H1 (cell line): ENCODE data around the gene SPC24. TPM values are rescaled to one million over a fixed set of nuclear protein-coding genes. Genes with fewer than 3 reads are reported as not detected.

Experiments
- CTCF ChIA-PET: fragments of 300-600 bp; sonication (Branson Sonifier 250); formaldehyde crosslinking; loops from one replicate; lab custom pipeline; 2021; ENCODE audit not compliant: partially characterized antibody; lab: Charles Lee
- POLR2A ChIA-PET: fragments of 300-600 bp; sonication (Branson Sonifier 250); formaldehyde crosslinking; loops from one replicate; lab custom pipeline; 2021; ENCODE audit warnings: inconsistent platforms; ENCODE audit not compliant: partially characterized antibody; lab: Charles Lee
- DNase-seq, 2 experiments: peaks; one replicate each; pipeline versions ENCODE4 v3.0.0 to v3.0.0-alpha.2; 2010 to 2022; ENCODE audit warnings: low spot score in 2 of 2, low read depth in 1 of 2, mixed read lengths in 1 of 2
- FAIRE-seq: peaks from 2 replicates; lab custom pipeline; 2011; peaks lifted over from hg19 to GRCh38; lab: Jason Lieb, UNC
- H2AFZ ChIP-seq: 2 replicates; pipeline ENCODE4 v1.8.1; 2012; ENCODE audit warnings: low read length, inconsistent platforms
- H2AK5ac ChIP-seq: 2 replicates; pipeline ENCODE4 v1.6.1; 2013; ENCODE audit warnings: low read depth, low read length
- H2BK120ac ChIP-seq: replicated peaks from 2 replicates; pipeline ENCODE3; 2013; ENCODE audit warnings: low read depth, low read length, inconsistent platforms
- H2BK12ac ChIP-seq: 2 replicates; pipeline ENCODE4 v1.6.1; 2013; ENCODE audit warnings: low read depth, low read length
- H2BK15ac ChIP-seq: 2 replicates; pipeline ENCODE4 v1.6.1; 2013; ENCODE audit warnings: low read length
- H2BK20ac ChIP-seq: 2 replicates; pipeline ENCODE4 v1.6.1; 2013; ENCODE audit warnings: low read length
- H2BK5ac ChIP-seq: 2 replicates; pipeline ENCODE4 v1.6.1; 2013; ENCODE audit warnings: low read depth, low read length
- H3K14ac ChIP-seq: 2 replicates; pipeline ENCODE4 v1.6.1; 2013; ENCODE audit warnings: inconsistent platforms; ENCODE audit not compliant: insufficient read length
- H3K18ac ChIP-seq: 2 replicates; pipeline ENCODE4 v1.6.1; 2013; ENCODE audit warnings: low read length; ENCODE audit errors: extremely low read depth
- H3K23ac ChIP-seq: 2 replicates; pipeline ENCODE4 v1.6.1; 2013; ENCODE audit warnings: inconsistent platforms; ENCODE audit not compliant: insufficient read length
- H3K23me2 ChIP-seq: 2 replicates; pipeline ENCODE4 v1.6.1; 2013; ENCODE audit warnings: low read depth, low read length
- H3K27ac ChIP-seq: 2 replicates; pipeline ENCODE4 v1.6.1; 2011; ENCODE audit warnings: low read depth, low read length, inconsistent platforms
- H3K27me3 ChIP-seq, 4 experiments: replicated peaks in 1 of 4; 1 replicate in 1 of 4; 2 replicates in 3 of 4; pipeline versions ENCODE4 v1.6.1 to v1.8.1; 2011 to 2013; ENCODE audit warnings: low read length in 3 of 4, mild to moderate bottlenecking in 3 of 4, inconsistent platforms in 2 of 4, mixed read lengths in 2 of 4, moderate library complexity in 1 of 4; ENCODE audit not compliant: control insufficient read depth in 3 of 4, insufficient read depth in 3 of 4; ENCODE audit errors: extremely low read depth in 1 of 4
- H3K36me3 ChIP-seq, 4 experiments: 2 replicates each; pipeline versions ENCODE4 v1.6.1 to v1.8.1; 2011 to 2013; ENCODE audit warnings: mild to moderate bottlenecking in 4 of 4, low read length in 3 of 4, moderate library complexity in 2 of 4, control low read depth in 1 of 4, inconsistent platforms in 1 of 4; ENCODE audit not compliant: insufficient read depth in 4 of 4, control insufficient read depth in 2 of 4
- H3K4ac ChIP-seq: replicated peaks from 2 replicates; pipeline ENCODE3; 2013; ENCODE audit warnings: low read length, low read depth, mixed read lengths, inconsistent platforms; ENCODE audit not compliant: insufficient read length
- H3K4me1 ChIP-seq, 4 experiments: replicated peaks in 1 of 4; 1 replicate in 1 of 4; 2 replicates in 3 of 4; pipeline versions ENCODE4 v1.6.1 to v1.8.1; 2011 to 2013; ENCODE audit warnings: low read length in 3 of 4, inconsistent platforms in 2 of 4, mixed read lengths in 1 of 4; ENCODE audit not compliant: insufficient read depth in 4 of 4, control insufficient read depth in 3 of 4
- H3K4me2 ChIP-seq, 2 experiments: 2 replicates each; pipeline versions ENCODE4 v1.6.1 to v1.8.1; 2011 to 2013; ENCODE audit warnings: low read depth in 2 of 2, low read length in 2 of 2, control low read depth in 1 of 2, inconsistent platforms in 1 of 2, mild to moderate bottlenecking in 1 of 2; ENCODE audit not compliant: insufficient read depth in 1 of 2
- H3K4me3 ChIP-seq, 4 experiments: fragments of 200-600, 300-600 bp in 1 of 4; sonication (generic), shearing (Covaris generic), sonication (Bioruptor Twin) in 1 of 4; 2 replicates each; pipeline versions ENCODE4 v1.5.1 to v1.8.1; 2011 to 2016; ENCODE audit warnings: low read length in 4 of 4, low read depth in 3 of 4, control low read depth in 2 of 4, inconsistent platforms in 2 of 4, mild to moderate bottlenecking in 2 of 4, mixed read lengths in 1 of 4, moderate library complexity in 1 of 4; ENCODE audit not compliant: insufficient read depth in 2 of 4; ENCODE audit errors: extremely low read depth in 1 of 4
- H3K56ac ChIP-seq: replicated peaks from 2 replicates; pipeline ENCODE3; 2013; ENCODE audit warnings: low read depth, mild to moderate bottlenecking, mixed read lengths, low read length, inconsistent platforms; ENCODE audit not compliant: insufficient read length
- H3K79me1 ChIP-seq: 2 replicates; pipeline ENCODE4 v1.6.1; 2013; ENCODE audit warnings: low read depth, low read length, control low read depth
- H3K79me2 ChIP-seq, 2 experiments: 2 replicates each; pipeline versions ENCODE4 v1.6.1 to v1.8.1; 2012 to 2013; ENCODE audit warnings: low read length in 2 of 2, mild to moderate bottlenecking in 2 of 2, inconsistent platforms in 1 of 2; ENCODE audit not compliant: insufficient read depth in 2 of 2, control insufficient read depth in 1 of 2
- H3K9ac ChIP-seq, 4 experiments: replicated peaks in 1 of 4; 1 replicate in 1 of 4; 2 replicates in 3 of 4; pipeline versions ENCODE4 v1.6.1 to v1.8.1; 2011 to 2013; ENCODE audit warnings: low read depth in 3 of 4, low read length in 3 of 4, control low read depth in 2 of 4, mild to moderate bottlenecking in 2 of 4, moderate library complexity in 2 of 4, inconsistent platforms in 1 of 4; ENCODE audit errors: extremely low read depth in 1 of 4
- H3K9me3 ChIP-seq, 2 experiments: 2 replicates each; pipeline versions ENCODE4 v1.6.1 to v1.8.1; 2012 to 2013; ENCODE audit warnings: mild to moderate bottlenecking in 2 of 2, moderate library complexity in 2 of 2, control low read depth in 1 of 2, inconsistent platforms in 1 of 2, low read depth in 1 of 2, low read length in 1 of 2, mixed read lengths in 1 of 2; ENCODE audit not compliant: insufficient read depth in 2 of 2
- H4K20me1 ChIP-seq, 2 experiments: replicated peaks in 1 of 2; 2 replicates each; pipeline versions ENCODE3 to v1.8.1; 2011 to 2013; ENCODE audit warnings: inconsistent platforms in 2 of 2, low read length in 2 of 2, mild to moderate bottlenecking in 1 of 2; ENCODE audit not compliant: insufficient read depth in 2 of 2, control insufficient read depth in 1 of 2
- H4K5ac ChIP-seq: 2 replicates; pipeline ENCODE4 v1.6.1; 2013; ENCODE audit warnings: low read length, low read depth, mixed read lengths, inconsistent platforms; ENCODE audit not compliant: insufficient read length
- H4K8ac ChIP-seq: 2 replicates; pipeline ENCODE4 v1.8.0; 2013; ENCODE audit warnings: mild to moderate bottlenecking, moderate library complexity, low read length, inconsistent platforms; ENCODE audit not compliant: insufficient read depth; ENCODE audit errors: extremely low read depth
- H4K91ac ChIP-seq: replicated peaks from 2 replicates; pipeline ENCODE3; 2013; ENCODE audit warnings: low read length, mixed read lengths, inconsistent platforms; ENCODE audit not compliant: insufficient read length
- ASH2L ChIP-seq: fragments of 200-600, 300-600 bp; sonication (generic); IDR thresholded peaks from one replicate; pipeline ENCODE4 v1.7.1; 2017; ENCODE audit warnings: low read length
- FOSL1 ChIP-seq: IDR thresholded peaks from 2 replicates; pipeline ENCODE4 v1.6.1; 2011; ENCODE audit warnings: mild to moderate bottlenecking, low read depth, low read length, moderate library complexity; ENCODE audit not compliant: insufficient read depth
- NRF1 ChIP-seq: IDR thresholded peaks from 2 replicates; pipeline ENCODE4 v1.6.1; 2011; ENCODE audit warnings: mild to moderate bottlenecking, low read depth, low read length, improper control_type of control experiment
- RAD21 ChIP-seq, 2 experiments: IDR thresholded peaks in 1 of 2; conservative IDR thresholded peaks in 1 of 2; 2 replicates each; pipeline ENCODE4 v1.6.1; 2011; ENCODE audit warnings: low read depth in 2 of 2, low read length in 2 of 2, improper control_type of control experiment in 1 of 2, inconsistent platforms in 1 of 2, mild to moderate bottlenecking in 1 of 2, moderate library complexity in 1 of 2
- RNF2 ChIP-seq: fragments of 200-900, 300-1000 bp; sonication (generic); IDR thresholded peaks from 2 replicates; pipeline ENCODE4 v1.7.1; 2016; ENCODE audit warnings: borderline replicate concordance, low read depth, mild to moderate bottlenecking, antibody characterized with exemption, low read length; ENCODE audit not compliant: poor library complexity, severe bottlenecking; ENCODE audit errors: missing control alignments
- SRF ChIP-seq: IDR thresholded peaks from 2 replicates; pipeline ENCODE4 v1.6.1; 2011; ENCODE audit warnings: mild to moderate bottlenecking, low read depth, low read length, moderate library complexity
- TAF1 ChIP-seq: IDR thresholded peaks from 2 replicates; pipeline ENCODE4 v1.6.1; 2011; ENCODE audit warnings: mild to moderate bottlenecking, low read depth, low read length
- TEAD4 ChIP-seq: IDR thresholded peaks from 2 replicates; pipeline ENCODE4 v1.6.1; 2012; ENCODE audit warnings: low read depth, low read length, inconsistent platforms, mixed read lengths
- WGBS, 2 experiments: shearing (Covaris generic) in 1 of 2; methylation state at CpG; one replicate each; pipeline versions ENCODE4 v1.1.6 to v1.1.7; 2013 to 2015; ENCODE audit warnings: low lambda C conversion rate in 2 of 2, mixed read lengths in 2 of 2, inconsistent platforms in 1 of 2, low coverage in 1 of 2, missing lambda C conversion rate in 1 of 2; ENCODE audit not compliant: insufficient replicate concordance in 2 of 2, insufficient coverage in 1 of 2, insufficient read length in 1 of 2; ENCODE audit errors: extremely low coverage in 1 of 2, missing lambda C conversion rate in 1 of 2; 5-methylcytosine and 5-hydroxymethylcytosine counted together
- polyA plus RNA-seq, 7 experiments: library from polyadenylated mRNA; depleted of rRNA in 3 of 7; stranded (reverse) in 5 of 7; unstranded in 2 of 7; fragments of >200 nt in 5 of 7; fragments of 200-250 nt in 2 of 7; gene quantifications; 1 replicate in 5 of 7; 2 replicates in 1 of 7; 4 replicates in 1 of 7; pipeline versions ENCODE4 v1.2.1 to v1.2.3, GENCODE V29; 2011 to 2013; ENCODE audit warnings: missing spikeins in 2 of 7, mixed read lengths in 2 of 7
- total RNA-seq: library from RNA; stranded (reverse); fragmentation: NEBNext Ultra II Directional; extraction: Animal tissue kit (Norgen Biotek cat#: 25700); gene quantifications from 2 replicates; pipeline ENCODE4 v1.2.1, GENCODE V29; 2021
- TF ChIP-seq, protein P1 (sequence below): IDR thresholded peaks from 2 replicates; pipeline ENCODE4 v1.6.1; 2012; ENCODE audit warnings: low read length, inconsistent platforms
- TF ChIP-seq, protein P2 (sequence below): IDR thresholded peaks from 2 replicates; pipeline ENCODE4 v1.6.1; 2011; ENCODE audit warnings: low read depth, mild to moderate bottlenecking, low read length; ENCODE audit not compliant: insufficient read depth

SPC24 gene
- total and polyA plus RNA-seq, 2 of the 8 experiments (the other 6 are each of a cell fraction or from before 2014, with no cell fraction given): 17.7 to 42.4 TPM

DNA sequence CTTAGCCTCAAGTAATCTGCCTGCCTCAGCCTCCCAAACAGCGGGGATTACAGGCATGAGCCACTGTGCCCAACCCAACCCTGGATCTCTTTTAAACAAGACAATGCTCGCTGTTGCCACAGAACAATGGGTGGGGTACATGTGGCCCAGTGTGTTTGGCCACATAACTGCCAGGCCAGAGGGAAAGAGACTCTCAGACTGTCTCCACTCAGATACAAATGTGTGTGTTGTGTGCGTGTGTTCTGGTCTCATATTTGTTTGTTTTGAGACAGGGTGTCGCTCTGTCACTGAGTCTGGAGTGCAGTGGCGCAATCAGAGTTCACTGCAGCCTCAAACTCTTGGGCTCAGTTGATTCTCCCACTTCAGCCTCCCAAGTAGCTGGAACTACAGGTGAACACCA lies 40.5 kb downstream of the SPC24 start:
- H3K56ac ChIP-seq: no peak overlapping the region
- no peak overlapping the region for H4K8ac ChIP-seq
- 96% methylated on average over 5 of the region's 5 CpGs; no CpG with 5 or more reads in 1 of the 2 experiments for WGBS, 2 experiments
- no peak overlapping the region for H4K5ac ChIP-seq
- no peaks in the 10 kb centered on the region for H3K9me3 ChIP-seq
- peaks cover 10 to 29% of the 10 kb centered on the region in 2 experiments for H4K20me1 ChIP-seq
- H3K4me1 ChIP-seq: no peaks in the 10 kb centered on the region
- no peak overlapping the region for H3K23ac ChIP-seq
- no peaks in the 10 kb centered on the region; the same call in 1 of the 2 replicates for H3K79me1 ChIP-seq
- no peak overlapping the region for H3K4me2 ChIP-seq
- H3K18ac ChIP-seq: no peak overlapping the region
- DNase-seq: no peak
- H2BK5ac ChIP-seq: no peak overlapping the region
- H2BK12ac ChIP-seq: no peak overlapping the region
- no peak overlapping the region for H2BK15ac ChIP-seq
- CTCF ChIA-PET: interaction anchor here (0.6 to 1.9 kb wide), 3 partner anchors 11 to 202 kb away, joined by 3 to 15 read pairs (median 3); no protein-coding TSS in a partner anchor
- no peak overlapping the region for H2BK20ac ChIP-seq
- no peak overlapping the region for H3K4ac ChIP-seq
- no peak overlapping the region for H2BK120ac ChIP-seq
- H2AK5ac ChIP-seq: no peak overlapping the region
- FAIRE-seq: no peak
- no peak overlapping the region for H3K27ac ChIP-seq
- no peak overlapping the region for H4K91ac ChIP-seq
- H3K9ac ChIP-seq: no peak overlapping the region
- H3K27me3 ChIP-seq: no peaks in the 10 kb centered on the region
- peaks cover 57 to 94% (median 84%) of the 10 kb centered on the region in 4 experiments for H3K36me3 ChIP-seq
- POLR2A ChIA-PET: interaction anchor here (0.6 kb wide), 1 partner anchor 284 kb away, joined by 3 read pairs; no protein-coding TSS in a partner anchor
- H3K14ac ChIP-seq: no peak overlapping the region
- no peaks in the 10 kb centered on the region for H3K23me2 ChIP-seq
- no peaks in the 10 kb centered on the region; a peak in 1 of 4 replicates for H3K79me2 ChIP-seq
- no peak overlapping the region for H2AFZ ChIP-seq
- no peak overlapping the region for H3K4me3 ChIP-seq
- TF ChIP-seq TAF1 (no peak), SRF (no peak), ASH2L (no peak), FOSL1 (no peak), NRF1 (no peak), TEAD4 (no peak), RAD21 (IDR thresholded peaks at IDR 0.05 in 1 of 2, conservative IDR thresholded peaks at IDR 0.05 in 1 of 2; ENCODE audit: low read depth in 2 of 2, low read length in 2 of 2) (no peak), RNF2 (no peak)
- TF ChIP-seq, protein P1, sequence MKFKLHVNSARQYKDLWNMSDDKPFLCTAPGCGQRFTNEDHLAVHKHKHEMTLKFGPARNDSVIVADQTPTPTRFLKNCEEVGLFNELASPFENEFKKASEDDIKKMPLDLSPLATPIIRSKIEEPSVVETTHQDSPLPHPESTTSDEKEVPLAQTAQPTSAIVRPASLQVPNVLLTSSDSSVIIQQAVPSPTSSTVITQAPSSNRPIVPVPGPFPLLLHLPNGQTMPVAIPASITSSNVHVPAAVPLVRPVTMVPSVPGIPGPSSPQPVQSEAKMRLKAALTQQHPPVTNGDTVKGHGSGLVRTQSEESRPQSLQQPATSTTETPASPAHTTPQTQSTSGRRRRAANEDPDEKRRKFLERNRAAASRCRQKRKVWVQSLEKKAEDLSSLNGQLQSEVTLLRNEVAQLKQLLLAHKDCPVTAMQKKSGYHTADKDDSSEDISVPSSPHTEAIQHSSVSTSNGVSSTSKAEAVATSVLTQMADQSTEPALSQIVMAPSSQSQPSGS: no peak
- TF ChIP-seq, protein P2, sequence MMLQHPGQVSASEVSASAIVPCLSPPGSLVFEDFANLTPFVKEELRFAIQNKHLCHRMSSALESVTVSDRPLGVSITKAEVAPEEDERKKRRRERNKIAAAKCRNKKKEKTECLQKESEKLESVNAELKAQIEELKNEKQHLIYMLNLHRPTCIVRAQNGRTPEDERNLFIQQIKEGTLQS: no peak
